T-cell (primary cell): ENCODE results near the gene PBRM1. TPM values are rescaled to one million over a fixed set of nuclear protein-coding genes. Genes with fewer than 3 reads are reported as not detected.

Source experiments
- ATAC-seq, 4 experiments: fragments of 200-7000 bp in 3 of 4; fragments of 150-1000 bp in 1 of 4; cut with Tn5 transposase; replicated peaks in 1 of 4; 1 replicate in 3 of 4; 2 replicates in 1 of 4; pipeline ENCODE4 v1.10.0; 2021; ENCODE audit warnings: moderate library complexity in 3 of 4, mild to moderate bottlenecking in 2 of 4, moderate number of reproducible peaks in 1 of 4
- CTCF ChIA-PET, 2 donors: fragments of 300-600 bp; sonication (Branson Sonifier 250); formaldehyde crosslinking; loops; one replicate each; lab custom pipeline; 2022; ENCODE audit warnings: antibody characterized with exemption in 2 of 2; lab: Charles Lee
- POLR2A ChIA-PET, 2 donors: fragments of 300-600 bp; sonication (Branson Sonifier 250); formaldehyde crosslinking; loops; one replicate each; lab custom pipeline; 2022; ENCODE audit warnings: antibody characterized with exemption in 2 of 2; lab: Charles Lee
- DNase-seq, 35 experiments: peaks; one replicate each; pipeline versions ENCODE4 v3.0.0 to v3.0.0-alpha.2; 2013 to 2023
- H3K27ac ChIP-seq: one replicate; pipeline ENCODE4 v1.5.1; 2013; ENCODE audit warnings: low read length
- H3K27me3 ChIP-seq, 2 experiments: replicated peaks in 1 of 2; 1 replicate in 1 of 2; 2 replicates in 1 of 2; pipeline versions ENCODE4 v1.6.1 to v1.7.0; 2013; ENCODE audit warnings: low read length in 1 of 2, mixed read lengths in 1 of 2; ENCODE audit not compliant: control insufficient read depth in 2 of 2, insufficient read depth in 2 of 2; ENCODE audit errors: extremely low read depth in 1 of 2
- H3K36me3 ChIP-seq, 2 donors: 1 replicate in 1 of 2; 2 replicates in 1 of 2; pipeline versions ENCODE4 v1.6.1 to v1.7.0; 2013; ENCODE audit warnings: low read length in 1 of 2; ENCODE audit not compliant: control insufficient read depth in 2 of 2, insufficient read depth in 1 of 2; ENCODE audit errors: extremely low read depth in 1 of 2
- H3K4me1 ChIP-seq, 2 experiments: 1 replicate in 1 of 2; 2 replicates in 1 of 2; pipeline versions ENCODE4 v1.6.1 to v1.7.0; 2013; ENCODE audit warnings: low read length in 2 of 2, mixed read lengths in 1 of 2; ENCODE audit not compliant: insufficient read depth in 2 of 2, control insufficient read depth in 1 of 2; ENCODE audit errors: extremely low read depth in 1 of 2
- H3K4me3 ChIP-seq, 2 donors: 1 replicate in 1 of 2; 2 replicates in 1 of 2; pipeline versions ENCODE4 v1.5.1 to v1.7.0; 2013; ENCODE audit warnings: mild to moderate bottlenecking in 2 of 2, low read length in 1 of 2, moderate library complexity in 1 of 2; ENCODE audit not compliant: control insufficient read depth in 1 of 2; ENCODE audit errors: extremely low read depth in 1 of 2
- H3K9me3 ChIP-seq: 2 replicates; pipeline ENCODE4 v1.7.0; 2013
- H3K27ac Mint-ChIP-seq, 2 donors: one replicate each; pipeline ENCODE4 v1.8.0; 2020 to 2021; ENCODE audit warnings: mild to moderate bottlenecking in 2 of 2, mixed read lengths in 2 of 2
- H3K27me3 Mint-ChIP-seq, 2 donors: one replicate each; pipeline ENCODE4 v1.8.0; 2021 to 2022; ENCODE audit warnings: mixed read lengths in 2 of 2
- H3K36me3 Mint-ChIP-seq: one replicate; pipeline ENCODE4 v1.8.0; 2021; ENCODE audit warnings: mixed read lengths
- H3K4me1 Mint-ChIP-seq, 3 donors: one replicate each; pipeline ENCODE4 v1.8.0; 2020 to 2022; ENCODE audit warnings: mixed read lengths in 3 of 3, mild to moderate bottlenecking in 1 of 3
- H3K4me3 Mint-ChIP-seq, 3 donors: one replicate each; pipeline ENCODE4 v1.8.0; 2020 to 2022; ENCODE audit warnings: mild to moderate bottlenecking in 3 of 3, mixed read lengths in 3 of 3, moderate library complexity in 3 of 3
- H3K9me3 Mint-ChIP-seq, 3 donors: one replicate each; pipeline ENCODE4 v1.8.0; 2020 to 2022; ENCODE audit warnings: mixed read lengths in 3 of 3
- WGBS: methylation state at CpG from one replicate; pipeline ENCODE4 v1.1.5; 2013; ENCODE audit warnings: missing lambda C conversion rate; ENCODE audit not compliant: insufficient coverage; 5-methylcytosine and 5-hydroxymethylcytosine counted together
- total RNA-seq, 35 experiments: library from RNA in 6 of 35; stranded (reverse) in 6 of 35; fragments of 120-200 nt in 1 of 35; gene quantifications; one replicate each; pipeline versions ENCODE4 v1.2.1 to v1.2.4 and lab custom pipeline; 2013 to 2026

Gene PBRM1
- total RNA-seq, 5 donors from 2014 or later (not counting 1 experiment from before 2014, with no cell fraction given): 57.4 to 73.3 (median 63.3) TPM

- no peaks in the 10 kb centered on the region for H3K27me3 ChIP-seq
- no peaks in the 10 kb centered on the region for H3K36me3 ChIP-seq
- 70% methylated on average over 8 of the region's 14 CpGs for WGBS
- ATAC-seq: no peak
- no peaks in the 10 kb centered on the region for H3K36me3 Mint-ChIP-seq
- H3K4me3 Mint-ChIP-seq: no peak overlapping the region
- H3K27ac ChIP-seq: no peak overlapping the region
- H3K27ac Mint-ChIP-seq: no peak overlapping the region
- H3K4me1 ChIP-seq: no peaks in the 10 kb centered on the region
- POLR2A ChIA-PET: interaction anchor here in 1 of 2 donors (0.7 kb wide), 1 partner anchor 170 kb away, joined by 6 read pairs; no protein-coding TSS in a partner anchor
- H3K4me1 Mint-ChIP-seq: no peaks in the 10 kb centered on the region
- CTCF ChIA-PET: interaction anchor here in 1 of 2 donors (0.6 kb wide), 1 partner anchor 238 kb away, joined by 3 read pairs; no protein-coding TSS in a partner anchor
- DNase-seq: no peak
- H3K9me3 Mint-ChIP-seq: no peaks in the 10 kb centered on the region
- H3K4me3 ChIP-seq: no peak overlapping the region
- no peaks in the 10 kb centered on the region for H3K27me3 Mint-ChIP-seq
- H3K9me3 ChIP-seq: no peaks in the 10 kb centered on the region
Measured at GRCh38 chr3:52520141-52520667, 165.5 kb downstream of the PBRM1 start.

- no peaks in the 10 kb centered on the region for H3K36me3 Mint-ChIP-seq
- no peaks in the 10 kb centered on the region for H3K9me3 Mint-ChIP-seq
- DNase-seq: no peak
- H3K27me3 Mint-ChIP-seq: no peaks in the 10 kb centered on the region
- ChIA-PET POLR2A (no interaction called here), CTCF (no interaction called here)
- H3K27ac ChIP-seq: no peak overlapping the region
- H3K4me1 ChIP-seq: no peaks in the 10 kb centered on the region
- no peaks in the 10 kb centered on the region for H3K27me3 ChIP-seq
- 91% methylated on average over 21 of the region's 22 CpGs for WGBS
- no peaks in the 10 kb centered on the region for H3K4me1 Mint-ChIP-seq
- no peaks in the 10 kb centered on the region for H3K9me3 ChIP-seq
- no peak overlapping the region for H3K4me3 ChIP-seq
- ATAC-seq: no peak
- H3K36me3 ChIP-seq: no peaks in the 10 kb centered on the region
- no peak overlapping the region for H3K4me3 Mint-ChIP-seq
- no peak overlapping the region for H3K27ac Mint-ChIP-seq
Measured at GRCh38 chr3:52519445-52520140, 166.1 kb downstream of the PBRM1 start.

- ATAC-seq: no peak
- H3K36me3 Mint-ChIP-seq: no peaks in the 10 kb centered on the region
- no peaks in the 10 kb centered on the region for H3K27me3 Mint-ChIP-seq
- CTCF ChIA-PET: no interaction called here
- no peaks in the 10 kb centered on the region for H3K4me1 ChIP-seq
- POLR2A ChIA-PET: no interaction called here
- no peak for DNase-seq
- H3K9me3 Mint-ChIP-seq: no peaks in the 10 kb centered on the region
- H3K9me3 ChIP-seq: no peaks in the 10 kb centered on the region
- no peaks in the 10 kb centered on the region for H3K27me3 ChIP-seq
- no peaks in the 10 kb centered on the region for H3K4me1 Mint-ChIP-seq
- no peak overlapping the region for H3K27ac Mint-ChIP-seq
- no peak overlapping the region for H3K27ac ChIP-seq
- H3K4me3 Mint-ChIP-seq: no peak overlapping the region
- H3K4me3 ChIP-seq: no peak overlapping the region
- WGBS: 92% methylated on average over 42 of the region's 50 CpGs
- no peaks in the 10 kb centered on the region for H3K36me3 ChIP-seq
Measured at GRCh38 chr3:52518723-52519444, 166.8 kb downstream of the PBRM1 start.

GRCh38 chr3:52517796-52518722 lies 167.7 kb downstream of the PBRM1 start:
- no peak overlapping the region for H3K27ac ChIP-seq
- ChIA-PET POLR2A (no interaction called here), CTCF (no interaction called here)
- Mint-ChIP-seq H3K27ac (no peak overlapping the region), H3K27me3 (no peaks in the 10 kb centered on the region), H3K4me1 (no peaks in the 10 kb centered on the region), H3K4me3 (no peak overlapping the region), H3K9me3 (no peaks in the 10 kb centered on the region), H3K36me3 (no peaks in the 10 kb centered on the region)
- H3K27me3 ChIP-seq: no peaks in the 10 kb centered on the region
- 91% methylated on average over 22 of the region's 25 CpGs for WGBS
- H3K4me1 ChIP-seq: no peaks in the 10 kb centered on the region
- no peaks in the 10 kb centered on the region for H3K9me3 ChIP-seq
- ATAC-seq (no peak), DNase-seq (no peak)
- H3K4me3 ChIP-seq: no peak overlapping the region
- no peaks in the 10 kb centered on the region for H3K36me3 ChIP-seq

GRCh38 chr3:52516509-52517195 lies 169.1 kb downstream of the PBRM1 start:
- Histone ChIP-seq H3K27me3 (no peaks in the 10 kb centered on the region), H3K4me3 (no peak overlapping the region), H3K9me3 (no peaks in the 10 kb centered on the region), H3K36me3 (no peaks in the 10 kb centered on the region), H3K27ac (no peak overlapping the region), H3K4me1 (no peaks in the 10 kb centered on the region)
- H3K9me3 Mint-ChIP-seq: no peaks in the 10 kb centered on the region
- ChIA-PET CTCF (no interaction called here), POLR2A (no interaction called here)
- DNase-seq (no peak), ATAC-seq (no peak)
- WGBS: 89% methylated on average over 13 of the region's 19 CpGs
- no peak overlapping the region for H3K27ac Mint-ChIP-seq
- H3K27me3 Mint-ChIP-seq: no peaks in the 10 kb centered on the region
- H3K36me3 Mint-ChIP-seq: no peaks in the 10 kb centered on the region
- H3K4me3 Mint-ChIP-seq: no peak overlapping the region
- H3K4me1 Mint-ChIP-seq: no peaks in the 10 kb centered on the region

GRCh38 chr3:52515192-52515591 lies 170.5 kb downstream of the PBRM1 start:
- H3K27ac ChIP-seq: no peak overlapping the region
- Mint-ChIP-seq H3K27ac (no peak overlapping the region), H3K36me3 (no peaks in the 10 kb centered on the region), H3K4me3 (no peak overlapping the region), H3K27me3 (no peaks in the 10 kb centered on the region), H3K9me3 (no peaks in the 10 kb centered on the region), H3K4me1 (no peaks in the 10 kb centered on the region)
- no peaks in the 10 kb centered on the region for H3K36me3 ChIP-seq
- no peak for ATAC-seq
- ChIA-PET CTCF (no interaction called here), POLR2A (no interaction called here)
- H3K9me3 ChIP-seq: no peaks in the 10 kb centered on the region
- no peaks in the 10 kb centered on the region for H3K4me1 ChIP-seq
- DNase-seq: no peak
- no peak overlapping the region for H3K4me3 ChIP-seq
- no peaks in the 10 kb centered on the region for H3K27me3 ChIP-seq
- 88% methylated on average over 4 of the region's 6 CpGs for WGBS
